Central memory CD8-positive, alpha-beta T cell (primary cell): ENCODE data around the gene RAPGEF4.
"Not testable (repeated sequence)": the region's sequence is repeated elsewhere in the genome, so short reads cannot be mapped to it uniquely, and the experiment has no call there.

Experiments
- ATAC-seq: fragments of 150-1000 bp; cut with Tn5 transposase; replicated peaks from 2 replicates; pipeline ENCODE4 v1.10.0; 2022; ENCODE audit warnings: mild to moderate bottlenecking, moderate FRiP score, moderate number of reproducible peaks; ENCODE audit not compliant: poor library complexity, severe bottlenecking; ENCODE audit errors: extremely low read depth
- DNase-seq, 2 donors: peaks; one replicate each; pipeline ENCODE4 v3.0.0; 2021; ENCODE audit warnings: low spot score in 2 of 2
- H3K27ac Mint-ChIP-seq: one replicate; pipeline ENCODE4 v1.8.0; 2022; ENCODE audit warnings: low read depth, mild to moderate bottlenecking, moderate library complexity, mixed read lengths
- H3K27me3 Mint-ChIP-seq: one replicate; pipeline ENCODE4 v1.8.0; 2022; ENCODE audit warnings: mixed read lengths
- H3K36me3 Mint-ChIP-seq: one replicate; pipeline ENCODE4 v1.8.0; 2022; ENCODE audit warnings: mild to moderate bottlenecking, moderate library complexity, mixed read lengths; ENCODE audit not compliant: insufficient read depth
- H3K4me1 Mint-ChIP-seq: one replicate; pipeline ENCODE4 v1.8.0; 2022; ENCODE audit warnings: mixed read lengths
- H3K4me3 Mint-ChIP-seq: one replicate; pipeline ENCODE4 v1.8.0; 2022; ENCODE audit warnings: mild to moderate bottlenecking, moderate library complexity, mixed read lengths
- H3K9me3 Mint-ChIP-seq: one replicate; pipeline ENCODE4 v1.8.0; 2022; ENCODE audit warnings: mixed read lengths

The RAPGEF4 gene

DNA sequence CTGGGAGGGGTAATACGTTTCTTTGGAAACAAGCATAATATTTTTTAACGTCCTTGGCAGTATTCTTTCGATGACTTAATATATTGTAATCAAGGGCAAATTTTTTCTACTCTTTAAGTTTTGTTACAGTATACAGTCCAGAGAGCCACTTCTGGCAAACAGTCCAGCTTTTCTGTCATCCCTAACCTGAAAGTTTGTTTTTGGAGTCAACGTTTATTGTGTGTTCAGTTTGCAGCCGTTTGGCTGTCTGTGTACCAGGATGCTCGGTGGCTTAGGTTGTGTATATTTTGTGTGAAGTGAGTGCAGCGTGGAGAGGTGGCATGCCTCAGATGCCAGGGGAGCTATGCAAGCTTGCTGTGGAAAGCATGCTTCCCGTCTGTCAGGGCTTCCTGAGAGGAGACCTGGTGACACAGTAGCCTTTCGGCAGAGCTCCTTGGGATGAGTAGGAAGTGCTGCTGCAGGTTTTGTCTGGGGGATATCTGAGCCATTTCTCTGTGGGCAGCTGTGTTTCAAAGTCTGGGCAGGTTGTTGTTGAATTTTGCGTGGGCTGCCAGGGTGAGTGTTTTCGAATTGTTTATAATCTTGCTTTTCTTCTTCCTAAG is 354.7 kb downstream of the RAPGEF4 start:
- no peak for ATAC-seq
- H3K27me3 Mint-ChIP-seq = no peaks in the 10 kb centered on the region
- no peaks in the 10 kb centered on the region for H3K9me3 Mint-ChIP-seq
- no peak overlapping the region for H3K4me3 Mint-ChIP-seq
- H3K4me1 Mint-ChIP-seq = peaks cover 6% of the 10 kb centered on the region
- H3K27ac Mint-ChIP-seq = no peak overlapping the region
- peaks cover 3% of the 10 kb centered on the region for H3K36me3 Mint-ChIP-seq
- DNase-seq = no peak

DNA sequence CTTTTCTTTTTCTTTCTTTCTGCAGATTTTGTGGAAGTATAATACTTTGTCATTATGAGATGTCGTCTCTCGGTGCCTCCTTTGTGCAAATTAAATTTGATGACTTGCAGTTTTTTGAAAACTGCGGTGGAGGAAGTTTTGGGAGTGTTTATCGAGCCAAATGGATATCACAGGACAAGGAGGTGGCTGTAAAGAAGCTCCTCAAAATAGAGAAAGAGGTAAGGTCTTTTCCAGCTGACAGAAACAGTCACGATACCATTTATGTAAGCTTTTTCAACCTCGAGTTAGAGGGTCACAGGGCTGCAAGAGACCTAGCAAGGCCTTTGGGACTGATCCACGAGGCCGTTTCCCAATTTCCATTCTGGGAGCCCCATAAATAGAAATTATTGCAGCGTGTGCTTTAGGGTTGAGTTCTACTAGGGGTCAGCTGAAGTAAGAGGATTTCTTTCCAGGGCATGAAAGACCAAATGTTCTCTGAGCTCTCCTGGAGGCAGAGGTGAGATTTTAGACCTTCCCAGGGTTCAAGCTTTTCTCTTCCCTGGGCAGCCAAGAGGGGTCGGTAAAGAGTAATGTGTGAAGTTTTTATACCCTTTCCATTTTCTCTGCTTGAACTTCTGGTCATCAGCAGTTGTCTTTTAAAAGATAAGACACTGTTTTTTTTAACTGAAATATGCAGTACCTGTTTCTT is 355.5 kb downstream of the RAPGEF4 start:
- Mint-ChIP-seq H3K4me1 (peaks cover 6% of the 10 kb centered on the region), H3K4me3 (no peak overlapping the region), H3K27me3 (no peaks in the 10 kb centered on the region), H3K36me3 (peaks cover 3% of the 10 kb centered on the region), H3K9me3 (no peaks in the 10 kb centered on the region), H3K27ac (no peak overlapping the region)
- no peak for DNase-seq
- ATAC-seq = no peak

GRCh38 chr2:173091910-173092309 is 356.3 kb downstream of the RAPGEF4 start:
- Mint-ChIP-seq H3K4me1 (peaks cover 4% of the 10 kb centered on the region), H3K36me3 (peaks cover 7% of the 10 kb centered on the region), H3K4me3 (no peak overlapping the region), H3K27me3 (no peaks in the 10 kb centered on the region), H3K9me3 (no peaks in the 10 kb centered on the region), H3K27ac (no peak overlapping the region)
- DNase-seq (no peak), ATAC-seq (no peak)

DNA sequence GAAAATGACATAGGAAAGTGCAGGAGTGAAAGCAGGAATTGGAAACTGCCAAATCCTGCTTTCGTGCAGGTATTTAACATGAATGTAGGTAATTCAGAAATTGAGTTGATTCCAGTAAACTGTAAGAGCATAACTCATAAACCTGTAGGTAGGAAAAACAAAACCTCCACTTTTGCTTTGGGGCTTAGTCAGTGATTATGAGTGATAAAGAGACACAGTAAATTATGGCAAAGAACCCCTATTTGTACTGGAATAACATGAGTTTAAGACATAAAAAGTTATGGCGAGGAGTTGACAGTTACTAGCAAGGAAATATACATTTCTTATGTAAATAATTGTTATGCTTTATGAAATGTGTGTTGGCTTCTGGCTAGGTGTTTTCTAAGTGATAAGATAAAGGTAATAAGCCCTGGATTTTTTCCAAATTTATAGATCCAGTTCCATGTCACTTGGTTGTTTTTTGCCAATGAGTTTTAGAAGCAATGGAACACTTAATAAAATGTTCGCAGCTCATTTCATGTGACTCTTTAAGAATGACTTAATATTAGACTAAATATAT is 357.3 kb downstream of the RAPGEF4 start:
- Mint-ChIP-seq H3K27ac (no peak overlapping the region), H3K4me1 (no peaks in the 10 kb centered on the region), H3K9me3 (no peaks in the 10 kb centered on the region), H3K4me3 (no peak overlapping the region), H3K27me3 (no peaks in the 10 kb centered on the region), H3K36me3 (peaks cover 7% of the 10 kb centered on the region)
- no peak for DNase-seq
- no peak for ATAC-seq

- not testable (repeated sequence) for ATAC-seq, H3K27me3 Mint-ChIP-seq, H3K36me3 Mint-ChIP-seq, H3K9me3 Mint-ChIP-seq, H3K4me3 Mint-ChIP-seq, H3K27ac Mint-ChIP-seq, H3K4me1 Mint-ChIP-seq, DNase-seq
These were observed 358.0 kb downstream of the RAPGEF4 start for GRCh38 chr2:173093617-173094016.

GRCh38 chr2:173094731-173095130 is 359.1 kb downstream of the RAPGEF4 start:
- peaks cover 7% of the 10 kb centered on the region for H3K36me3 Mint-ChIP-seq
- ATAC-seq = no peak
- H3K4me3 Mint-ChIP-seq = no peak overlapping the region
- no peaks in the 10 kb centered on the region for H3K9me3 Mint-ChIP-seq
- no peaks in the 10 kb centered on the region for H3K4me1 Mint-ChIP-seq
- H3K27ac Mint-ChIP-seq = no peak overlapping the region
- no peaks in the 10 kb centered on the region for H3K27me3 Mint-ChIP-seq
- DNase-seq = no peak

GRCh38 chr2:173095356-173095755 is 359.7 kb downstream of the RAPGEF4 start:
- Mint-ChIP-seq H3K27me3 (no peaks in the 10 kb centered on the region), H3K4me1 (no peaks in the 10 kb centered on the region), H3K36me3 (peaks cover 7% of the 10 kb centered on the region), H3K9me3 (no peaks in the 10 kb centered on the region), H3K4me3 (no peak overlapping the region), H3K27ac (no peak overlapping the region)
- no peak for DNase-seq
- no peak for ATAC-seq

DNA sequence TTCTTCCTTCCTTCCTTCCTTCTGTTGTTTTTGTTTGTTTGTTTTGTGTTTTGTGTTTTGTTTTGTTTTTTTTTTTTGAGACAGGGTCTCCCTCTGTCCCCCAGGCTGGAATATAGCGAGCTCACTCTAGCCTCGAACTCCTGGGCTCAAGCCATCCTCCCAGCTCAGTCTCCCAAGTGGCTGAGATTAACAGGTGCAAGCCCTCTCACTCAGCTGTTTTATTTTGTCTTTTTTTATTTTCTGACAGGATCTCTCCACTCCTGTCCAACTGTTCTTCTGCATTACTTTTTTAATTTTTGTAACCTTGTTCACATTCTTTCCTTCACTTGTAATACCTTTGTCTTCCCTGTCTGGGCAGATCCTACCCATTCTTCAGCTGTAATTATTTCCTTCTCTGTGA is 363.6 kb downstream of the RAPGEF4 start:
- H3K36me3 Mint-ChIP-seq = peaks cover 5% of the 10 kb centered on the region
- DNase-seq (no peak), ATAC-seq (no peak)
- no peak overlapping the region for H3K27ac Mint-ChIP-seq
- H3K4me1 Mint-ChIP-seq = peaks cover 11% of the 10 kb centered on the region
- H3K4me3 Mint-ChIP-seq = no peak overlapping the region
- H3K27me3 Mint-ChIP-seq = no peaks in the 10 kb centered on the region
- no peaks in the 10 kb centered on the region for H3K9me3 Mint-ChIP-seq

DNA sequence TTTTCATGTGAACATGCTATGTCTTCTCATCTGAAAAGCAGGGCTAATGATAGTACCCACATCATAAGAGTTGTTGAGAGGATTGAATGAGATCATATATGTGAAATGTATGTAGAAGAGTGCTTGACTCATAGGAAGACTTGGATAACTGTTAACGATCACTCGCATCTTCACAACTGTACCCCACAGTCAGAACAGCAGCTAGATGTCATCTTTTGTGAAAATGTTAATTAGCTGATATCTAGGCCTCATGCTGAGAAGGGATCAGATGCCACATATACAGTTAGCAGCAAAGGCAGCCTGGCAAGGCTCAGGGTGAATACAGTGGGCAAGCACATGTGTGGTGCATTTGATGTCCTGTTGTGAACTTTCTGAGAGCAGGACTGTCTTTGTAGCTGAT is 364.2 kb downstream of the RAPGEF4 start:
- no peaks in the 10 kb centered on the region for H3K27me3 Mint-ChIP-seq
- peaks cover 11% of the 10 kb centered on the region for H3K4me1 Mint-ChIP-seq
- DNase-seq (no peak), ATAC-seq (no peak)
- H3K9me3 Mint-ChIP-seq = no peaks in the 10 kb centered on the region
- H3K36me3 Mint-ChIP-seq = peaks cover 5% of the 10 kb centered on the region
- H3K4me3 Mint-ChIP-seq = no peak overlapping the region
- no peak overlapping the region for H3K27ac Mint-ChIP-seq

GRCh38 chr2:173101687-173102086 is 366.0 kb downstream of the RAPGEF4 start:
- H3K36me3 Mint-ChIP-seq = peaks cover 2% of the 10 kb centered on the region

More at GRCh38 chr2:173101687-173102086, 366.0 kb downstream of the RAPGEF4 start:
- no peaks in the 10 kb centered on the region for H3K9me3 Mint-ChIP-seq
- DNase-seq (no peak), ATAC-seq (no peak)
- peaks cover 17% of the 10 kb centered on the region for H3K4me1 Mint-ChIP-seq
- H3K4me3 Mint-ChIP-seq = no peak overlapping the region
- H3K27ac Mint-ChIP-seq = no peak overlapping the region
- no peaks in the 10 kb centered on the region for H3K27me3 Mint-ChIP-seq
